HepG2 (cell line): ENCODE results near the gene SERPINA3. TPM values are rescaled to one million over a fixed set of nuclear protein-coding genes. Genes with fewer than 3 reads are reported as not detected.

Experiments used
- ADNP ChIP-seq: sonication (generic); formaldehyde crosslinking; IDR thresholded peaks from 2 replicates; pipeline ENCODE4 v1.4.0; 2020; ENCODE audit warnings: missing genetic modification reagents
- CCAR2 ChIP-seq: fragments of 200-400 bp; formaldehyde crosslinking; optimal IDR thresholded peaks from 2 replicates; pipeline ENCODE3; 2018; ENCODE audit warnings: low read depth, mild to moderate bottlenecking, low read length, moderate library complexity
- CENPT ChIP-seq: sonication (generic); formaldehyde crosslinking; IDR thresholded peaks from 2 replicates; pipeline ENCODE4 v1.8.0; 2022; ENCODE audit warnings: low read depth, mild to moderate bottlenecking, moderate library complexity, missing genetic modification reagents
- HOXA7 ChIP-seq: sonication (generic); formaldehyde crosslinking; IDR thresholded peaks from 2 replicates; pipeline ENCODE4 v1.8.1; 2022; ENCODE audit warnings: mild to moderate bottlenecking, missing genetic modification reagents, moderate library complexity
- RFX5 ChIP-seq: IDR thresholded peaks from 2 replicates; pipeline ENCODE4 v1.6.1; 2011; ENCODE audit warnings: low read depth, low read length, improper control_type of control experiment
- ZBTB42 ChIP-seq: sonication (generic); formaldehyde crosslinking; IDR thresholded peaks from 2 replicates; pipeline ENCODE4 v1.5.0; 2020; ENCODE audit warnings: mild to moderate bottlenecking, missing genetic modification reagents
- ZBTB49 ChIP-seq: sonication (generic); formaldehyde crosslinking; IDR thresholded peaks from 2 replicates; pipeline ENCODE4 v1.4.0; 2020; ENCODE audit warnings: missing genetic modification reagents, borderline replicate concordance
- ZNF687 ChIP-seq: sonication (generic); formaldehyde crosslinking; IDR thresholded peaks from 2 replicates; pipeline ENCODE4 v1.5.1; 2020; ENCODE audit warnings: mild to moderate bottlenecking, missing genetic modification reagents, moderate library complexity
- ZNF777 ChIP-seq: sonication (generic); formaldehyde crosslinking; IDR thresholded peaks from 2 replicates; pipeline ENCODE4 v1.4.0; 2020; ENCODE audit warnings: missing genetic modification reagents
- polyA plus RNA-seq, 8 experiments: library from polyadenylated mRNA; depleted of rRNA in 3 of 8; stranded (reverse) in 7 of 8; unstranded in 1 of 8; fragments of >200 nt; fragmentation: Illumina TruSeq in 4 of 8; extraction: Trizol in 4 of 8; gene quantifications; 2 replicates each; pipeline versions ENCODE4 v1.2.1 to v1.2.3, GENCODE V29; 2011 to 2016; ENCODE audit warnings: low read depth in 4 of 8, missing spikeins in 1 of 8, mixed read lengths in 1 of 8; ENCODE audit not compliant: insufficient read depth in 1 of 8
- total RNA-seq, 5 experiments: library from RNA; depleted of rRNA; stranded (reverse); fragments of >200 nt; fragmentation: Illumina TruSeq; extraction: Trizol; gene quantifications; 2 replicates each; pipeline ENCODE4 v1.2.3, GENCODE V29; 2016; ENCODE audit warnings: low read depth in 1 of 5

SERPINA3 gene
- total and polyA plus RNA-seq, 2 of the 13 experiments (the other 11 are each of a cell fraction or from before 2014, with no cell fraction given): 825 to 2,200 TPM

GRCh38 chr14:94597788-94598187 lies 14.4 kb upstream of the SERPINA3 start (continued):
- no peak for TF ChIP-seq ZBTB49 (CRISPR knock-in tag)
- peak; percentile 41 for TF ChIP-seq ZNF687 (CRISPR knock-in tag)
- TF ChIP-seq HOXA7 (CRISPR knock-in tag): no peak
- no peak for TF ChIP-seq ADNP (CRISPR knock-in tag)
- peak; percentile 96 for TF ChIP-seq ZBTB42
- no peak for TF ChIP-seq CENPT
- no peak for TF ChIP-seq ZNF777 (CRISPR knock-in tag)
- no peak for TF ChIP-seq RFX5
- no peak for TF ChIP-seq CCAR2
